Measurements from ENCODE around the gene FNTB. TPM values are rescaled to one million over a fixed set of nuclear protein-coding genes. Genes with fewer than 3 reads are reported as not detected.

Gene FNTB
- total RNA-seq, 1 experiment from 2014 or later: 14.2 TPM

- Mint-ChIP-seq H3K9me3 (no peaks in the 10 kb centered on the region), H3K4me1 (0 out of 2 replicates have a peak, but pooled peaks cover 4% of the 10 kb centered on the region), H3K27ac (no peak overlapping the region; the same call in 1 of the 2 replicates), H3K36me3 (peaks cover 7% of the 10 kb centered on the region; the same call in 1 of the 2 replicates), H3K27me3 (ENCODE audit: low read depth) (no peaks in the 10 kb centered on the region), H3K4me3 (no peak overlapping the region)
- TF ChIP-seq GRHL2 (CRISPR knock-in tag; IDR thresholded peaks at IDR 0.05; ENCODE audit: insufficient replicate concordance, severe bottlenecking) (no peak), FOXK1 (CRISPR knock-in tag; IDR thresholded peaks at IDR 0.05) (no peak), ZBTB43 (CRISPR knock-in tag; IDR thresholded peaks at IDR 0.05) (no peak), NFYB (CRISPR knock-in tag; conservative IDR thresholded peaks at IDR 0.05; ENCODE audit: low read depth) (no peak), TP53 (CRISPR knock-in tag; IDR thresholded peaks at IDR 0.05) (no peak), TEAD4 (CRISPR knock-in tag; IDR thresholded peaks at IDR 0.05) (no peak), CDX4 (CRISPR knock-in tag; IDR thresholded peaks at IDR 0.05; ENCODE audit: borderline replicate concordance) (no peak), JAZF1 (CRISPR knock-in tag; IDR thresholded peaks at IDR 0.05) (no peak)
- ChIA-PET POLR2A (no interaction called here), CTCF (interaction anchor here (0.7 to 1.1 kb wide), 2 partner anchors 10 to 51 kb away, joined by 3 to 5 read pairs; no protein-coding TSS in a partner anchor)
- DNase-seq (ENCODE audit: low spot score) (no peak), ATAC-seq (no peak)
Observed at GRCh38 chr14:65010211-65010931, 23.7 kb downstream of the FNTB start.

DNA sequence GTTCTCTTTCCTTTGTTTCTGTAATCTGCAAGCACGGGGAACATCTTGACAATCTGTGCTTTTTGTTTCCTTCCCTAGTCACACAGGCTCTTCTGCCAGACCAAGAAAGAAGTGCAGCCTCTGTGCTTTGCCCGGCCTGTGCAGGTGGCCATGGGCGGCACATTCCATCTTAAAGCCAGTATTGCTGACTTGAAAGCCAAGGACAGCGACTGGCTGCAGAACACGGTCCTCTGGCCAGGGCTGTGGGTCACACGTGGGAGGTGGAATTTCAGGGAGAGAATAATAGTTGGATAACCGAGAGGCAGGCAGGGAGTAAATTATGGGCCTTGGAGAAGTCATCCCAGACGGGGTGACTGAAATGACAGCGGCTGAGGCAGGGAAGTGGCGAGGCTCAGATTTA, 24.8 kb downstream of the FNTB start:
- ChIA-PET CTCF (no interaction called here), POLR2A (no interaction called here)
- no peak overlapping the region for H3K4me3 Mint-ChIP-seq
- no peaks in the 10 kb centered on the region for H3K9me3 Mint-ChIP-seq
- 0 out of 2 replicates have a peak, but pooled peaks cover 4% of the 10 kb centered on the region for H3K4me1 Mint-ChIP-seq
- TF ChIP-seq GRHL2 (CRISPR knock-in tag; IDR thresholded peaks at IDR 0.05; ENCODE audit: insufficient replicate concordance, severe bottlenecking) (no peak), ZNF232 (CRISPR knock-in tag; IDR thresholded peaks at IDR 0.05) (no peak), ZNF671 (CRISPR knock-in tag; IDR thresholded peaks at IDR 0.05) (no peak), ETV6 (CRISPR knock-in tag; IDR thresholded peaks at IDR 0.05) (no peak), KAT7 (CRISPR knock-in tag; IDR thresholded peaks at IDR 0.05; ENCODE audit: borderline replicate concordance) (no peak), MYBL2 (CRISPR knock-in tag; IDR thresholded peaks at IDR 0.05) (no peak), PRRX2 (CRISPR knock-in tag; IDR thresholded peaks at IDR 0.05) (no peak), ZNF138 (CRISPR knock-in tag; conservative IDR thresholded peaks at IDR 0.05) (no peak), IRF2 (CRISPR knock-in tag; IDR thresholded peaks at IDR 0.05; ENCODE audit: borderline replicate concordance, low read depth) (no peak), MXD4 (CRISPR knock-in tag; IDR thresholded peaks at IDR 0.05; ENCODE audit: borderline replicate concordance) (no peak), RORB (CRISPR knock-in tag; IDR thresholded peaks at IDR 0.05) (no peak), STAT6 (CRISPR knock-in tag; conservative IDR thresholded peaks at IDR 0.05; ENCODE audit: low read depth) (no peak), RELA (CRISPR knock-in tag; IDR thresholded peaks at IDR 0.05; ENCODE audit: borderline replicate concordance) (no peak)
- TF ChIP-seq, protein P1, sequence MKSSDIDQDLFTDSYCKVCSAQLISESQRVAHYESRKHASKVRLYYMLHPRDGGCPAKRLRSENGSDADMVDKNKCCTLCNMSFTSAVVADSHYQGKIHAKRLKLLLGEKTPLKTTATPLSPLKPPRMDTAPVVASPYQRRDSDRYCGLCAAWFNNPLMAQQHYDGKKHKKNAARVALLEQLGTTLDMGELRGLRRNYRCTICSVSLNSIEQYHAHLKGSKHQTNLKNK (CRISPR knock-in tag; IDR thresholded peaks at IDR 0.05): no peak
- TF ChIP-seq, protein P2, sequence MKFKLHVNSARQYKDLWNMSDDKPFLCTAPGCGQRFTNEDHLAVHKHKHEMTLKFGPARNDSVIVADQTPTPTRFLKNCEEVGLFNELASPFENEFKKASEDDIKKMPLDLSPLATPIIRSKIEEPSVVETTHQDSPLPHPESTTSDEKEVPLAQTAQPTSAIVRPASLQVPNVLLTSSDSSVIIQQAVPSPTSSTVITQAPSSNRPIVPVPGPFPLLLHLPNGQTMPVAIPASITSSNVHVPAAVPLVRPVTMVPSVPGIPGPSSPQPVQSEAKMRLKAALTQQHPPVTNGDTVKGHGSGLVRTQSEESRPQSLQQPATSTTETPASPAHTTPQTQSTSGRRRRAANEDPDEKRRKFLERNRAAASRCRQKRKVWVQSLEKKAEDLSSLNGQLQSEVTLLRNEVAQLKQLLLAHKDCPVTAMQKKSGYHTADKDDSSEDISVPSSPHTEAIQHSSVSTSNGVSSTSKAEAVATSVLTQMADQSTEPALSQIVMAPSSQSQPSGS (CRISPR knock-in tag; IDR thresholded peaks at IDR 0.05; ENCODE audit: borderline replicate concordance, low read depth): no peak
- TF ChIP-seq, protein P3, sequence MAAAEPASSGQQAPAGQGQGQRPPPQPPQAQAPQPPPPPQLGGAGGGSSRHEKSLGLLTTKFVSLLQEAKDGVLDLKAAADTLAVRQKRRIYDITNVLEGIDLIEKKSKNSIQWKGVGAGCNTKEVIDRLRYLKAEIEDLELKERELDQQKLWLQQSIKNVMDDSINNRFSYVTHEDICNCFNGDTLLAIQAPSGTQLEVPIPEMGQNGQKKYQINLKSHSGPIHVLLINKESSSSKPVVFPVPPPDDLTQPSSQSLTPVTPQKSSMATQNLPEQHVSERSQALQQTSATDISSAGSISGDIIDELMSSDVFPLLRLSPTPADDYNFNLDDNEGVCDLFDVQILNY (CRISPR knock-in tag; IDR thresholded peaks at IDR 0.05): no peak
- H3K27ac Mint-ChIP-seq: no peak overlapping the region
- no peaks in the 10 kb centered on the region for H3K27me3 Mint-ChIP-seq (ENCODE audit: low read depth)
- DNase-seq (ENCODE audit: low spot score) (no peak), ATAC-seq (no peak)
- peaks cover 17% of the 10 kb centered on the region for H3K36me3 Mint-ChIP-seq
